ENCODE measurements around the gene FAM120C. TPM values are rescaled to one million over a fixed set of nuclear protein-coding genes. Genes with fewer than 3 reads are reported as not detected.

Gene FAM120C
- total RNA-seq, 1 donor, result 8.0 TPM

DNA sequence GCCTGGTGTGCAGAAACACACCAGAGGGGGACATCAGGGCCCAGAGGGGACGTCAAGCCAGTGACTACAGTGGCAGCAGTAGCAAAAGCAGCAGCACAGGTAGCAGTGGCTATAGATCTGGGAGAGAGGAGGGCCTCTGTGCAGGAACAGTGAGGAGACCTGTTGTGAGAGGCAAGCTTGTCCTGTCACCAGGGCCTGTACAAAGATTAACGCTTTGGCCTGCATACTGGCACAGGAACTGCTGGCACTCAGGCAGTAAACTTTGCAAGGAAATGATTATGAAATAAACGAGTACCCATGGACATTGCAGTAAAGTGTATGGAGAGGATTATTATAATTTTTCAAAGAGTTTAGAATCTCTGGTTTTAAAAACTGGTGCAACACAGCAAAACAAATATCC, 133.3 kb downstream of the FAM120C start:
- Histone ChIP-seq H3K36me3 (ENCODE audit: insufficient read depth, low read length) (no peaks in the 10 kb centered on the region), H3K27me3 (ENCODE audit: insufficient read depth, low read length) (no peaks in the 10 kb centered on the region)
- DNase-seq (ENCODE audit: insufficient read length, low spot score, missing footprints), result no peak

DNA sequence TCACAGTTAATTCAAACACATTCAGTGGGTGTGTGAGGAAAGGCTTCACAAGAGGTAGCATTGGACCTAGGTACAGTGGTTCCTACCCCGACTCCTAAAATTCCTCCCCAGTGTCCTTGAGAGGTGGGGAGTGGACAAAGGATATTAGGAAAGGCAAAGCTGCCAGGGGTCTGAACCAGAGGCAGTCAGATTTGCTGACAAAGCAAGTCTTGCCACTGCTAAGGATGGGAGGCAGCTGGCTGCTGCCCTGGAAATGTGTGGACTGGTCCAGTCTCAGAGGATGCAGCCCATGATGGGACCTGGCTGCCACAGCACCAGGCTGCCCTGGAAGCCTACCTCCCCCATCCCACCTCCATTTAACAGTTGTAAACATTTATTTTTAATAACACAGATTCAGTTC, 134.6 kb downstream of the FAM120C start:
- Histone ChIP-seq H3K4me3 (ENCODE audit: insufficient read depth, low read length) (no peak overlapping the region), H2AFZ (ENCODE audit: low read length) (no peak overlapping the region), H3K79me2 (ENCODE audit: insufficient read depth, low read length) (peaks cover 4% of the 10 kb centered on the region), H3K27ac (ENCODE audit: low read depth, low read length) (no peak overlapping the region), H3K27me3 (ENCODE audit: insufficient read depth, low read length) (no peaks in the 10 kb centered on the region), H3K36me3 (ENCODE audit: insufficient read depth, low read length) (no peaks in the 10 kb centered on the region), H3K9me3 (ENCODE audit: low read depth, low read length) (no peaks in the 10 kb centered on the region), H3K4me1 (ENCODE audit: insufficient read depth, low read length) (peaks cover 3% of the 10 kb centered on the region), H3K4me2 (ENCODE audit: insufficient read depth, low read length) (no peak overlapping the region), H4K20me1 (ENCODE audit: insufficient read depth, low read length) (no peaks in the 10 kb centered on the region)
- DNase-seq (ENCODE audit: insufficient read length, low spot score, missing footprints), result no peak
- TF ChIP-seq, protein P1, sequence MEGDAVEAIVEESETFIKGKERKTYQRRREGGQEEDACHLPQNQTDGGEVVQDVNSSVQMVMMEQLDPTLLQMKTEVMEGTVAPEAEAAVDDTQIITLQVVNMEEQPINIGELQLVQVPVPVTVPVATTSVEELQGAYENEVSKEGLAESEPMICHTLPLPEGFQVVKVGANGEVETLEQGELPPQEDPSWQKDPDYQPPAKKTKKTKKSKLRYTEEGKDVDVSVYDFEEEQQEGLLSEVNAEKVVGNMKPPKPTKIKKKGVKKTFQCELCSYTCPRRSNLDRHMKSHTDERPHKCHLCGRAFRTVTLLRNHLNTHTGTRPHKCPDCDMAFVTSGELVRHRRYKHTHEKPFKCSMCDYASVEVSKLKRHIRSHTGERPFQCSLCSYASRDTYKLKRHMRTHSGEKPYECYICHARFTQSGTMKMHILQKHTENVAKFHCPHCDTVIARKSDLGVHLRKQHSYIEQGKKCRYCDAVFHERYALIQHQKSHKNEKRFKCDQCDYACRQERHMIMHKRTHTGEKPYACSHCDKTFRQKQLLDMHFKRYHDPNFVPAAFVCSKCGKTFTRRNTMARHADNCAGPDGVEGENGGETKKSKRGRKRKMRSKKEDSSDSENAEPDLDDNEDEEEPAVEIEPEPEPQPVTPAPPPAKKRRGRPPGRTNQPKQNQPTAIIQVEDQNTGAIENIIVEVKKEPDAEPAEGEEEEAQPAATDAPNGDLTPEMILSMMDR (IDR thresholded peaks at IDR 0.05; ENCODE audit: extremely low read depth, low read depth, low read length), result no peak

More for the DNA sequence above, 133.3 kb downstream of the FAM120C start:
- Histone ChIP-seq H3K9me3 (ENCODE audit: low read depth, low read length) (no peaks in the 10 kb centered on the region), H4K20me1 (ENCODE audit: insufficient read depth, low read length) (no peaks in the 10 kb centered on the region), H3K4me3 (ENCODE audit: insufficient read depth, low read length) (no peak overlapping the region), H3K79me2 (ENCODE audit: insufficient read depth, low read length) (no peaks in the 10 kb centered on the region), H3K27ac (ENCODE audit: low read depth, low read length) (no peak overlapping the region), H3K4me1 (ENCODE audit: insufficient read depth, low read length) (peaks cover 3% of the 10 kb centered on the region), H2AFZ (ENCODE audit: low read length) (no peak overlapping the region), H3K4me2 (ENCODE audit: insufficient read depth, low read length) (no peak overlapping the region)
- TF ChIP-seq, protein P1 (IDR thresholded peaks at IDR 0.05; ENCODE audit: extremely low read depth, low read depth, low read length), result no peak

DNA sequence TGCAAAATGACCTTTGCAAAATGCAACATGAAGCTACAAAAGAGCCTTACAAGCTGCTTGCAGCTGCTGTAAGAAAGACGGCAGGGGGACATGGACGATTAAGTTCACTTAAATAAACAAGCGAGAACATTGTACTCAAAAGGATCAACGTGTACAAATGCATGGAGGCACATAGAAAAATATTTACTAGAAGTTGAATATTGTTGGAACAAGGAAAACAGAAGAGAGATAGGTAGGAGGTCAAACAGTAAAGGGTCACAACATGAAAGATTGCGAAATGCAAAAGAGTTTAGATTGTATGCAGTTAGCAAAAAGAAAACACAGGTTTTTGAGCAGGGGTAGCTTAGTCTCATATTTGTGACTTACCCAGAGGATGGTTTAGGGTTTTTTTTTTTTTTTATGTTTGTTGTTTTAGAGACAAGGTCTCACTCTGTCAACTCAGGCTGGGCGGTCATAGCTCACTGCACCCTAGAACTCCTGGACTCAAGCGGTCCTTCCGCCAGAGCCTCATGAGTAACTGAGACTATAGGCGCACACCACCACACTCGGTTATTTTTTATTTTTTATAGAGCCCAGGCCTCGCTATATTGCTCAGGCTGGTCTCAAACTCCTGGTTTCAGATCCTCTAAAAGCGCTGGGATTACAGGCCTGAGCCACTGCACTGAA, 137.4 kb downstream of the FAM120C start:
- Histone ChIP-seq H3K4me1 (ENCODE audit: insufficient read depth, low read length) (peaks cover 3% of the 10 kb centered on the region), H4K20me1 (ENCODE audit: insufficient read depth, low read length) (no peaks in the 10 kb centered on the region), H3K9me3 (ENCODE audit: low read depth, low read length) (no peaks in the 10 kb centered on the region), H3K27me3 (ENCODE audit: insufficient read depth, low read length) (no peaks in the 10 kb centered on the region), H3K27ac (ENCODE audit: low read depth, low read length) (no peak overlapping the region), H2AFZ (ENCODE audit: low read length) (no peak overlapping the region), H3K36me3 (ENCODE audit: insufficient read depth, low read length) (peaks cover 1% of the 10 kb centered on the region), H3K4me2 (ENCODE audit: insufficient read depth, low read length) (no peak overlapping the region), H3K4me3 (ENCODE audit: insufficient read depth, low read length) (no peak overlapping the region), H3K79me2 (ENCODE audit: insufficient read depth, low read length) (peaks cover 8% of the 10 kb centered on the region)
- no peak for DNase-seq (ENCODE audit: insufficient read length, low spot score, missing footprints)
- TF ChIP-seq, protein P1 (IDR thresholded peaks at IDR 0.05; ENCODE audit: extremely low read depth, low read depth, low read length), result no peak

DNA sequence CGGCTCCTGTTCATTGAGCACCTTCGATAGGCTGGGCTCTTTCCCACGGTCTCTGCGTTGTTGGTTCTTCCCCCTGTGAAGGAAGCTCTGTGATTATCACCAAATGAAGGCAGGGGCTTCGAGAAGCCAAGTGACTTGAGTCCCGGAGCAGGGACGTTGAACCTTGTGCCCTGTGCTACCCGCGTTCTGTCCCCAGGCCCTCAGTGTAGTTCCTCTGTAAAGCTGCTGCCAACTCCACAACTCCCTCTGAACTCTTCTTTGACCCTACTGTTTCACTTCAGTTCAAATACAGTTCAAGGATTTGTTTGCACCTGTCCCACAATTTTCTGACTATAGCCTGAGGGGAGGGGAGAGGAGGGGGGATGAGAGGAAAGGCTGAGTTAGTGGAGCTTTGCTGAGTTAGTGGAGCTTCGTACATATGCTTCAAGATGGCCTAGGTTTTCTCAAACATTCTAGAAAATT, 138.1 kb downstream of the FAM120C start:
- Histone ChIP-seq H3K4me1 (ENCODE audit: insufficient read depth, low read length) (peaks cover 3% of the 10 kb centered on the region), H3K27ac (ENCODE audit: low read depth, low read length) (peak overlapping the region; percentile 77), H3K9me3 (ENCODE audit: low read depth, low read length) (no peaks in the 10 kb centered on the region), H4K20me1 (ENCODE audit: insufficient read depth, low read length) (no peaks in the 10 kb centered on the region), H2AFZ (ENCODE audit: low read length) (peak overlapping the region; percentile 91), H3K4me3 (ENCODE audit: insufficient read depth, low read length) (peak overlapping the region; percentile 77), H3K36me3 (ENCODE audit: insufficient read depth, low read length) (peaks cover 5% of the 10 kb centered on the region), H3K79me2 (ENCODE audit: insufficient read depth, low read length) (peaks cover 8% of the 10 kb centered on the region), H3K27me3 (ENCODE audit: insufficient read depth, low read length) (no peaks in the 10 kb centered on the region), H3K4me2 (ENCODE audit: insufficient read depth, low read length) (peak overlapping the region; percentile 86)
- TF ChIP-seq, protein P1 (IDR thresholded peaks at IDR 0.05; ENCODE audit: extremely low read depth, low read depth, low read length), result no peak
- DNase-seq (ENCODE audit: insufficient read length, low spot score, missing footprints), result peak; percentile 54
